ENCODE results near the gene A2ML1. TPM values are rescaled to one million over a fixed set of nuclear protein-coding genes. Genes with fewer than 3 reads are reported as not detected.
"Not testable (repeated sequence)": the region's sequence is repeated elsewhere in the genome, so short reads cannot be mapped to it uniquely, and the experiment has no call there.

A2ML1 gene
- total and polyA plus RNA-seq, 2 donors from 2014 or later = not detected

GRCh38 chr12:8899830-8900229 lies 77.4 kb downstream of the A2ML1 start:
- intact Hi-C loops (cut with DNase I) = no loop called here

GRCh38 chr12:8902703-8903102 lies 80.3 kb downstream of the A2ML1 start:
- H3K4me1 ChIP-seq (ENCODE audit: control insufficient read depth in 2 of 3, insufficient read depth in 2 of 3, low read depth in 1 of 3, low read length in 3 of 3); intact Hi-C loops (cut with DNase I); H3K9ac ChIP-seq (ENCODE audit: low read length in 3 of 3); H3K4me3 ChIP-seq (ENCODE audit: low read length in 3 of 3); H3K27me3 ChIP-seq (ENCODE audit: control insufficient read depth, insufficient read depth, low read length); H3K27ac ChIP-seq (ENCODE audit: low read depth in 2 of 2, low read length in 2 of 2); FAIRE-seq; H3K9me3 ChIP-seq (ENCODE audit: control insufficient read depth in 2 of 3, insufficient read depth in 1 of 3, low read length in 3 of 3); H3K36me3 ChIP-seq (ENCODE audit: control insufficient read depth in 2 of 3, insufficient read depth in 3 of 3, low read length in 3 of 3); DNase-seq: not testable (repeated sequence)

More at GRCh38 chr12:8899830-8900229, 77.4 kb downstream of the A2ML1 start:
- Histone ChIP-seq H3K9me3 (ENCODE audit: control insufficient read depth in 2 of 3, insufficient read depth in 1 of 3, low read length in 3 of 3) (no peaks in the 10 kb centered on the region), H3K27me3 (ENCODE audit: control insufficient read depth, insufficient read depth, low read length) (no peaks in the 10 kb centered on the region), H3K4me1 (ENCODE audit: control insufficient read depth in 2 of 3, insufficient read depth in 2 of 3, low read depth in 1 of 3, low read length in 3 of 3) (no peaks in the 10 kb centered on the region), H3K9ac (ENCODE audit: low read length in 3 of 3) (no peak overlapping the region), H3K36me3 (ENCODE audit: control insufficient read depth in 2 of 3, insufficient read depth in 3 of 3, low read length in 3 of 3) (no peaks in the 10 kb centered on the region), H3K4me3 (ENCODE audit: low read length in 3 of 3) (no peak overlapping the region), H3K27ac (ENCODE audit: low read depth in 2 of 2, low read length in 2 of 2) (no peak overlapping the region)
- DNase-seq (no peak), FAIRE-seq (no peak)
- no peak for TF ChIP-seq CTCF (IDR thresholded peaks at IDR 0.05; ENCODE audit: borderline replicate concordance, extremely low read depth, insufficient read depth)

GRCh38 chr12:8903646-8904045 lies 81.2 kb downstream of the A2ML1 start:
- Histone ChIP-seq H3K9me3 (ENCODE audit: control insufficient read depth in 2 of 3, insufficient read depth in 1 of 3, low read length in 3 of 3) (no peaks in the 10 kb centered on the region), H3K4me3 (ENCODE audit: low read length in 3 of 3) (no peak overlapping the region), H3K36me3 (ENCODE audit: control insufficient read depth in 2 of 3, insufficient read depth in 3 of 3, low read length in 3 of 3) (no peaks in the 10 kb centered on the region), H3K4me1 (ENCODE audit: control insufficient read depth in 2 of 3, insufficient read depth in 2 of 3, low read depth in 1 of 3, low read length in 3 of 3) (no peaks in the 10 kb centered on the region), H3K9ac (ENCODE audit: low read length in 3 of 3) (no peak overlapping the region), H3K27ac (ENCODE audit: low read depth in 2 of 2, low read length in 2 of 2) (no peak overlapping the region), H3K27me3 (ENCODE audit: control insufficient read depth, insufficient read depth, low read length) (no peaks in the 10 kb centered on the region)
- no peak for TF ChIP-seq CTCF (IDR thresholded peaks at IDR 0.05; ENCODE audit: borderline replicate concordance, extremely low read depth, insufficient read depth)
- DNase-seq (no peak), FAIRE-seq (no peak)
- intact Hi-C loops (cut with DNase I) = no loop called here

- DNase-seq (no peak), FAIRE-seq (no peak)
- Histone ChIP-seq H3K9ac (ENCODE audit: low read length in 3 of 3) (no peak overlapping the region), H3K9me3 (ENCODE audit: control insufficient read depth in 2 of 3, insufficient read depth in 1 of 3, low read length in 3 of 3) (no peaks in the 10 kb centered on the region), H3K4me1 (ENCODE audit: control insufficient read depth in 2 of 3, insufficient read depth in 2 of 3, low read depth in 1 of 3, low read length in 3 of 3) (no peaks in the 10 kb centered on the region), H3K27ac (ENCODE audit: low read depth in 2 of 2, low read length in 2 of 2) (no peak overlapping the region), H3K27me3 (ENCODE audit: control insufficient read depth, insufficient read depth, low read length) (no peaks in the 10 kb centered on the region), H3K36me3 (ENCODE audit: control insufficient read depth in 2 of 3, insufficient read depth in 3 of 3, low read length in 3 of 3) (no peaks in the 10 kb centered on the region), H3K4me3 (ENCODE audit: low read length in 3 of 3) (no peak overlapping the region)
- intact Hi-C loops (cut with DNase I) = no loop called here
- TF ChIP-seq CTCF (IDR thresholded peaks at IDR 0.05; ENCODE audit: borderline replicate concordance, extremely low read depth, insufficient read depth) = no peak
These were observed 82.2 kb downstream of the A2ML1 start for GRCh38 chr12:8904665-8905064.

All from kidney (tissue), 14 donors.